Mesangial cell (primary cell): Measurements from ENCODE around the gene TBCB. TPM values are rescaled to one million over a fixed set of nuclear protein-coding genes. Genes with fewer than 3 reads are reported as not detected.

Experiments
- total RNA-seq: library from RNA; depleted of rRNA; stranded (reverse); fragments of >200 nt; gene quantifications from 2 replicates; pipeline ENCODE4 v1.2.3, GENCODE V29; 2015

Gene TBCB
- 291 and 344 TPM in 2 replicates for total RNA-seq

GRCh38 chr19:36115453-36116343 is at the start of gene TBCB:
Gene TBCB, plus strand, starts transcription at chr19:36115468. Its CDS starts 93 bp downstream, at chr19:36115561.

GRCh38 chr19:36110487-36111199 is 4.6 kb upstream of the TBCB start, which contains the start of gene OVOL3:
Gene OVOL3, plus strand, starts transcription at chr19:36111143. Its CDS starts 60 bp downstream, at chr19:36111203.

GRCh38 chr19:36114721-36115452 is 381 bp upstream of the TBCB start, which contains the start of gene POLR2I:
Gene POLR2I, minus strand, starts transcription at chr19:36114875. Its CDS starts 19 bp downstream, at chr19:36114856.

GRCh38 chr19:36139473-36140303 is 24.4 kb downstream of the TBCB start, which contains the start of gene CAPNS1:
Gene CAPNS1, plus strand, starts transcription at chr19:36140066. Its CDS starts 946 bp downstream, at chr19:36141012.

GRCh38 chr19:36152352-36153091 is 37.3 kb downstream of the TBCB start, which contains the start of gene COX7A1:
Gene COX7A1, minus strand, starts transcription at chr19:36152447. Its CDS starts 40 bp downstream, at chr19:36152407.

Other genes starting within 250 kb of the TBCB start
- gene APLP1, start 246.9 kb upstream of the TBCB start, total RNA-seq: 9.8 and 33.7 TPM in 2 replicates
- 2.9 and 7.6 TPM in 2 replicates for gene NFKBID, start 214.9 kb upstream of the TBCB start, total RNA-seq
- gene HCST, start 212.9 kb upstream of the TBCB start, total RNA-seq: 0.38 TPM in 1 of 2 replicates, not detected in the other
- gene TYROBP, start 207.2 kb upstream of the TBCB start, total RNA-seq: not detected in 2 replicates
- gene LRFN3, start 179.1 kb upstream of the TBCB start, total RNA-seq: 10.4 and 19.8 TPM in 2 replicates
- gene SDHAF1, start 120.3 kb upstream of the TBCB start, total RNA-seq: 24.4 and 26.4 TPM in 2 replicates
- gene SYNE4, start 106.7 kb upstream of the TBCB start, total RNA-seq: 0.81 and 3.4 TPM in 2 replicates
- 22.9 and 33.4 TPM in 2 replicates for gene ALKBH6, start 101.3 kb upstream of the TBCB start, total RNA-seq
- gene CLIP3, start 82.6 kb upstream of the TBCB start, total RNA-seq: 2.6 and 31.9 TPM in 2 replicates
- gene THAP8, start 61.2 kb upstream of the TBCB start, total RNA-seq: 4.4 and 15.3 TPM in 2 replicates
- 1.8 and 22.5 TPM in 2 replicates for gene WDR62, start 60.6 kb upstream of the TBCB start, total RNA-seq
- gene OVOL3, start 4.3 kb upstream of the TBCB start, total RNA-seq: not detected in 2 replicates
- gene POLR2I, start 593 bp upstream of the TBCB start, total RNA-seq: 106 and 123 TPM in 2 replicates
- gene CAPNS1, start 24.6 kb downstream of the TBCB start, total RNA-seq: 323 and 352 TPM in 2 replicates
- gene COX7A1, start 37.0 kb downstream of the TBCB start, total RNA-seq: 0.76 and 1.6 TPM in 2 replicates
- 0.81 and 3.2 TPM in 2 replicates for gene ZNF565, start 99.2 kb downstream of the TBCB start, total RNA-seq
- 46.8 and 52.6 TPM in 2 replicates for gene ZNF146, start 99.6 kb downstream of the TBCB start, total RNA-seq